MM.1S (cell line): ENCODE data around the gene BLOC1S1.

Experiments
- EZH2 ChIP-seq: fragments of 300-600 bp; sonication (generic); optimal IDR thresholded peaks from 2 replicates; pipeline ENCODE3; 2017; ENCODE audit warnings: low read depth, mild to moderate bottlenecking, antibody characterized with exemption, low read length, mixed read lengths
- EZH2phosphoT487 ChIP-seq: fragments of 300-600 bp; sonication (generic); IDR thresholded peaks from 2 replicates; pipeline ENCODE4 v1.6.1; 2018; ENCODE audit warnings: antibody characterized with exemption, low read length
- TF ChIP-seq, protein P1 (sequence below): fragments of 300-600 bp; sonication (generic); IDR thresholded peaks from 2 replicates; pipeline ENCODE4 v1.5.1; 2016; ENCODE audit warnings: antibody characterized with exemption, low read length, mixed read lengths

DNA sequence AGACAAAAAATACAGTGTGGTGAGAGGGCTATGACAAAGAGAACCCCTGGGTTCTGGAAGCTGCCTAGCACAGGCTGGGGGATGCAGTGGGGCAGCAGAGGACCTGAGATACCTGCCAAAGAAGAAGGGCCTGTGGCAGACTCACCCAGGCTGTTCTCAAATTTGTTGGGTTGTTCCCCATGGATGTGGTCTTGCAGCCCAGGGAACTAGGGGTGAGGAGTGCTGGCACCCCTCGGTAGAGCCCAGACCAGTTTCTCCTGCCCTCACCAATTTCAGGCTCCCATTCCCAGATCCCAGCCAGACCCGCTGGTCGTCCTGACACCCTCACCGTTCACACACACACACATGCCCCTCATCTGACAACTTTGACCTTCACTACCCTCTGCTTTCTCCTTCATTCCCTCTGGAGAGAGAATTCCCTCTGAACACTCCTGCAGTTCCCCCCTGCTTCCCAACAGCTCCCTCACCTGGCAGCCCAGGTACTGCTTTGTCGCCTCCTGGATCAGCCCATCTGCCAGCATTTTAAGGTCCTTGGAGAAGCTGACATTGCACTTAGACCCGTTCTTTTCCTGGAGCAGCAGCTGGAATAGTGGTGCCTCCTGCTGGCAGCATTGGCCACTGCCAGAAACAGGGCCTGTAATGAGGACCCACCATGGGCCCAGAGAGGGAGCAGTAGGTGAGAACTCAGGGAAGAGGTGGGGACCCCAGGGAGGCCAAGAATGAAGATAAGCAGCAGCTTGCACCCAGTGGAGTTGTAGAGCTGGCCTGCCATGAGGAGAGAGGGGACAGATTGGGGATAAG, 21.1 kb downstream of the BLOC1S1 start:
- TF ChIP-seq EZH2: no peak
- TF ChIP-seq, protein P1, sequence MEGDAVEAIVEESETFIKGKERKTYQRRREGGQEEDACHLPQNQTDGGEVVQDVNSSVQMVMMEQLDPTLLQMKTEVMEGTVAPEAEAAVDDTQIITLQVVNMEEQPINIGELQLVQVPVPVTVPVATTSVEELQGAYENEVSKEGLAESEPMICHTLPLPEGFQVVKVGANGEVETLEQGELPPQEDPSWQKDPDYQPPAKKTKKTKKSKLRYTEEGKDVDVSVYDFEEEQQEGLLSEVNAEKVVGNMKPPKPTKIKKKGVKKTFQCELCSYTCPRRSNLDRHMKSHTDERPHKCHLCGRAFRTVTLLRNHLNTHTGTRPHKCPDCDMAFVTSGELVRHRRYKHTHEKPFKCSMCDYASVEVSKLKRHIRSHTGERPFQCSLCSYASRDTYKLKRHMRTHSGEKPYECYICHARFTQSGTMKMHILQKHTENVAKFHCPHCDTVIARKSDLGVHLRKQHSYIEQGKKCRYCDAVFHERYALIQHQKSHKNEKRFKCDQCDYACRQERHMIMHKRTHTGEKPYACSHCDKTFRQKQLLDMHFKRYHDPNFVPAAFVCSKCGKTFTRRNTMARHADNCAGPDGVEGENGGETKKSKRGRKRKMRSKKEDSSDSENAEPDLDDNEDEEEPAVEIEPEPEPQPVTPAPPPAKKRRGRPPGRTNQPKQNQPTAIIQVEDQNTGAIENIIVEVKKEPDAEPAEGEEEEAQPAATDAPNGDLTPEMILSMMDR: peak; percentile 82
- TF ChIP-seq EZH2phosphoT487: no peak
